HepG2 (cell line): ENCODE data around the gene NKIRAS1. TPM values are rescaled to one million over a fixed set of nuclear protein-coding genes. Genes with fewer than 3 reads are reported as not detected.

Experiments used
- AFF4 ChIP-seq: sonication (generic); formaldehyde crosslinking; IDR thresholded peaks from 2 replicates; pipeline ENCODE4 v1.4.0; 2020; ENCODE audit warnings: missing genetic modification reagents
- ATAD3A ChIP-seq: sonication (generic); formaldehyde crosslinking; IDR thresholded peaks from 2 replicates; pipeline ENCODE4 v1.4.0; 2020; ENCODE audit warnings: missing genetic modification reagents
- DRAP1 ChIP-seq: IDR thresholded peaks from 2 replicates; pipeline ENCODE4 v1.6.1; 2016; ENCODE audit warnings: missing genetic modification reagents, missing compliant biosample characterization
- FOXK1 ChIP-seq: sonication (generic); formaldehyde crosslinking; IDR thresholded peaks from 2 replicates; pipeline ENCODE4 v1.4.0; 2020; ENCODE audit warnings: low read depth, missing genetic modification reagents, borderline replicate concordance
- GATA4 ChIP-seq: sonication (generic); IDR thresholded peaks from 2 replicates; pipeline ENCODE4 v1.6.1; 2016; ENCODE audit warnings: antibody characterized with exemption, low read depth, borderline replicate concordance
- GLMP ChIP-seq: sonication (generic); formaldehyde crosslinking; IDR thresholded peaks from 2 replicates; pipeline ENCODE4 v1.9.0; 2021; ENCODE audit warnings: missing genetic modification reagents, mild to moderate bottlenecking, borderline replicate concordance
- HNF1A ChIP-seq, 2 experiments: sonication (generic) in 1 of 2; formaldehyde crosslinking in 1 of 2; IDR thresholded peaks; 2 replicates each; pipeline versions ENCODE4 v1.4.0 to v1.6.1; 2016 to 2020; ENCODE audit warnings: borderline replicate concordance in 1 of 2, low read depth in 1 of 2, mild to moderate bottlenecking in 1 of 2, missing genetic modification reagents in 1 of 2
- LBX2 ChIP-seq: sonication (generic); formaldehyde crosslinking; IDR thresholded peaks from 2 replicates; pipeline ENCODE4 v1.5.0; 2020; ENCODE audit warnings: missing genetic modification reagents, mild to moderate bottlenecking, borderline replicate concordance
- POGZ ChIP-seq: sonication (generic); formaldehyde crosslinking; IDR thresholded peaks from 2 replicates; pipeline ENCODE4 v1.4.0; 2020; ENCODE audit warnings: mild to moderate bottlenecking, missing genetic modification reagents
- RAD21 ChIP-seq: fragments of 450-650 bp; formaldehyde crosslinking; IDR thresholded peaks from 2 replicates; pipeline ENCODE4 v1.5.0; 2020; ENCODE audit warnings: mild to moderate bottlenecking
- THRA ChIP-seq: sonication (generic); formaldehyde crosslinking; IDR thresholded peaks from 2 replicates; pipeline ENCODE4 v1.4.0; 2020; ENCODE audit warnings: missing genetic modification reagents, borderline replicate concordance
- ZNF382 ChIP-seq: sonication (generic); formaldehyde crosslinking; IDR thresholded peaks from 2 replicates; pipeline ENCODE4 v1.5.0; 2020; ENCODE audit warnings: missing genetic modification reagents, mild to moderate bottlenecking, borderline replicate concordance
- ZNF451 ChIP-seq: sonication (generic); formaldehyde crosslinking; IDR thresholded peaks from 2 replicates; pipeline ENCODE4 v1.5.0; 2020; ENCODE audit warnings: mild to moderate bottlenecking, missing genetic modification reagents
- ZNF660 ChIP-seq: sonication (generic); formaldehyde crosslinking; IDR thresholded peaks from 2 replicates; pipeline ENCODE4 v1.5.1; 2020; ENCODE audit warnings: mild to moderate bottlenecking, low read depth, missing genetic modification reagents, borderline replicate concordance
- ZNF7 ChIP-seq: IDR thresholded peaks from 2 replicates; pipeline ENCODE4 v1.6.1; 2016; ENCODE audit warnings: missing biosample characterization, missing genetic modification reagents
- polyA plus RNA-seq, 8 experiments: library from polyadenylated mRNA; depleted of rRNA in 3 of 8; stranded (reverse) in 7 of 8; unstranded in 1 of 8; fragments of >200 nt; fragmentation: Illumina TruSeq in 4 of 8; extraction: Trizol in 4 of 8; gene quantifications; 2 replicates each; pipeline versions ENCODE4 v1.2.1 to v1.2.3, GENCODE V29; 2011 to 2016; ENCODE audit warnings: low read depth in 4 of 8, missing spikeins in 1 of 8, mixed read lengths in 1 of 8; ENCODE audit not compliant: insufficient read depth in 1 of 8
- total RNA-seq, 5 experiments: library from RNA; depleted of rRNA; stranded (reverse); fragments of >200 nt; fragmentation: Illumina TruSeq; extraction: Trizol; gene quantifications; 2 replicates each; pipeline ENCODE4 v1.2.3, GENCODE V29; 2016; ENCODE audit warnings: low read depth in 1 of 5

Gene NKIRAS1
- total and polyA plus RNA-seq, 2 of the 13 experiments (the other 11 are each of a cell fraction or from before 2014, with no cell fraction given): 4.3 to 8.0 TPM

- TF ChIP-seq HNF1A (IDR thresholded peaks at IDR 0.05; ENCODE audit: low read depth): no peak
- TF ChIP-seq HNF1A (CRISPR knock-in tag; IDR thresholded peaks at IDR 0.05; ENCODE audit: borderline replicate concordance): peak; percentile 74; the same call in 1 of the 2 replicates
- no peak; the same call in 1 of the 2 replicates for TF ChIP-seq LBX2
- TF ChIP-seq THRA (CRISPR knock-in tag): peak; percentile 56
- TF ChIP-seq ATAD3A (CRISPR knock-in tag): no peak
- peak; percentile 72 for TF ChIP-seq GATA4
- peak; percentile 70; the same call in 1 of the 2 replicates for TF ChIP-seq AFF4 (CRISPR knock-in tag)
- peak; percentile 95 for TF ChIP-seq DRAP1 (CRISPR knock-in tag)
- TF ChIP-seq GLMP (CRISPR knock-in tag): no peak; the same call in 1 of the 2 replicates
- no peak for TF ChIP-seq ZNF7 (CRISPR knock-in tag)
- TF ChIP-seq RAD21 (CRISPR knock-in tag): no peak; the same call in 1 of the 2 replicates
- TF ChIP-seq ZNF451 (CRISPR knock-in tag): 0 out of 2 replicates have a peak, but pooled peaks have one; percentile 45
- peak; percentile 79; the same call in 1 of the 2 replicates for TF ChIP-seq FOXK1 (CRISPR knock-in tag)
- TF ChIP-seq ZNF382 (CRISPR knock-in tag): no peak
- 0 out of 2 replicates have a peak, but pooled peaks have one; percentile 47 for TF ChIP-seq POGZ (CRISPR knock-in tag)
- TF ChIP-seq ZNF660 (CRISPR knock-in tag): peak; percentile 47; the same call in 1 of the 2 replicates
Measured at GRCh38 chr3:23916886-23917678, at the start of gene NKIRAS1, which contains the start of gene RPL15 (continued).
